Stimulated activated naive CD8-positive, alpha-beta T cell treated with anti-CD3 and anti-CD28 coated beads, Interleukin-15, Interleukin-2, amounts not matched to agents 100 U/mL and 50 U/mL, for 24 hours (primary cell): Measurements from ENCODE around the gene C5AR1.
"Not testable (repeated sequence)": the region's sequence is repeated elsewhere in the genome, so short reads cannot be mapped to it uniquely, and the experiment has no call there.

Experiments
- ATAC-seq: fragments of 150-1000 bp; cut with Tn5 transposase; one replicate; pipeline ENCODE4 v1.10.0; 2021
- DNase-seq: peaks from one replicate; pipeline ENCODE4 v3.0.0; 2021

C5AR1 gene

GRCh38 chr19:47284324-47284899 lies 25.2 kb upstream of the C5AR1 start:
- DNase-seq (peak; percentile 51), ATAC-seq (no peak)

DNA sequence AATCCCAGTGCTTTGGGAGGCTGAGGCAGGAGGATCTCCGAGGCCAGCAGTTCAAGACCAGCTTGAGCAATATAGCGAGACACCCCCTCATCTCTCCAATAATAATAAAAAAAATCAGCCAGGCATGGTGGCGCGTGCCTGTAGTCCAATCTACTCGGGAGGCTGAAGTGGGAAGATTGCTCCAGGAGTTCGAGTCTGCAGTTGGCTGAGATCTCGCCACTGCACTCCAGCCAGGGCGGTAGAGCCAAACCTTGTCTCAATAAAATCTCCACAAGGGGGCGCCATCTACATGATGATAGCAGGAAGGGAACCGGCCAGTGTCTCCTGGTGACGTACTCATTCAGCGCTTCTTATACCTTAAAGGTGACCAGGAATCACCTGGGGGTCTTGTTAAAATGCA lies 13.6 kb upstream of the C5AR1 start:
- ATAC-seq (peak; percentile 89), DNase-seq (peak; percentile 84)

DNA sequence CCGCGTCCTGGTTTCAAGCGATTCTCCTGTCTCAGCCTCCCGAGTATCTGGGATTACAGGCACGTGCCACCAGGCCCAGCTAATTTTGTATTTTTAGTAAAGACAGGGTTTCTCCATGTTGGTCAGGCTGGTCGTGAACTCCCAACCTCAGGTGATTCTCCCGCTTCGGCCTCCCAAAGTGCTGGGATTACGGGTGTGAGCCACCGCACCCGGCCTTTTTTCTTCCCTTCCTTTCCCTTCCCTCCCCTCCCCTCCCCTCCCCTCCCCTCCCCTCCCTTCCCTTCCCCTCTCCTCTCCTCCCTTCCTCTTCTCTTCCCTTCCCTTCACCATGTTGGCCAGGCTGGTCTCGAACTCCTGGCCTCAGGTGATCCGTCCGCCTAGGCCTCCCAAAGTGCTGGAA lies 8.8 kb upstream of the C5AR1 start:
- not testable (repeated sequence) for DNase-seq, ATAC-seq

DNA sequence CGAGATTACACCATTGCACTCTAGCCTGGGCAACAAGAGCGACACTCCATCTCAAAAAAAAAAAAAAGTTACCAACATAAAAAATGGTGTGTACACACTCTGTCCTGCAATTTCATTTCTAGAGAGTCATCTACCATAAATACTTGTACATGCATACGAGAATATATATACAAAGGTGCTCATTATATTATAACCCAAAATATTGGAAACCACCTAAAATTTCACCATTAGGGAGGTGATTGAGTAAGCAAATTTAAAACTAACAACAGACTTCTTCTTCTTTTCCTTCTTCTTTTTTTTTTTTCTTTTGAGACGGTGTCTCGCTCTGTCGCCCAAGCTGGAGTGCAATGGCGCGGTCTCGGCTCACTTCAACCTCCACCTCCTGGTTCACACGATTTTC lies 7.4 kb upstream of the C5AR1 start:
- ATAC-seq (no peak), DNase-seq (no peak)

GRCh38 chr19:47303966-47304365 lies 5.7 kb upstream of the C5AR1 start:
- ATAC-seq = no peak
- no peak for DNase-seq

DNA sequence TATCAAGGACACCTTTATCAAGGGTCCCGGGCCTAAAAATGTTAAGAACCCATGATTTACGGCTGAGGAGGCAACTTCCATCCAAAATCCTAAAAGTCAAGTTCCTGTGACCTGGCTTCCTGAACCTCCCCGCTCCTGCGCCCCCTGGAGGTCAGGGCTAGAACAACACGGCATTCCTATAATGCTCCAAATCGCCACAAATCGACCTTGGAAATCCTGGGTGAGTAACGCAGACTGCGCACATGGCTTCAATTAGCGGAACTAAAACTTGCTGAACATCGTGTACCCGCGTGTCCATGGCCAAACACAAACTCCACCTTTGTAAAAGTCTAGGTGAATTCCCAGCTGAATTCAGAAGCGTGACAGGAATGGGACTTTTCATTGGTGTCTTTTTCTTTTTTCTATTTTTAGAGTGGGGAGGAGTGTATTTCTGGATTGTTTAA lies 4.3 kb upstream of the C5AR1 start:
- ATAC-seq (peak; percentile 32), DNase-seq (peak; percentile 72)

- DNase-seq = no peak
- ATAC-seq = no peak
Observed at GRCh38 chr19:47306303-47306702, 3.4 kb upstream of the C5AR1 start.

DNA sequence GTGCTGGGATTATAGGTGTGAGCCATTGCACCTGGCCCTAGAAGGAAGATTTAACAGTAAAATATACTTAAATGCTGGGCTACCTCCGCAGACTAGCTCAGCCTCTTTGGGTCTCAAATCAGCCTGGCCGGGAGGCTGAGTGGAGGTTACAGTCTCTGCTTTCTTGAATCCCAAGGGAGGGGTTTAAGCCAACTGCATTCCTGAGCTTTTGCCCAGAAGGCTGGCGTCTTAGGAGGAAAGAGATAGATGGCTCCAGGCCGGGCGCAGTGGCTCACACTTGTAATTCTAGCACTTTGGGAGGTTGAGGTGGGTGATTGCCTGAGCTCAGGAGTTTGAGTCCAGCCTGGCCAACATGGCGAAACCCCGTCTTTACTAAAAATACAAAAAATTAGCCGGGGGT lies 623 bp upstream of the C5AR1 start:
- DNase-seq (no peak), ATAC-seq (no peak)

- DNase-seq (no peak), ATAC-seq (no peak)
Observed at GRCh38 chr19:47310323-47310722, 662 bp downstream of the C5AR1 start.

GRCh38 chr19:47310819-47311218 lies 1.2 kb downstream of the C5AR1 start:
- no peak for DNase-seq
- no peak for ATAC-seq

DNA sequence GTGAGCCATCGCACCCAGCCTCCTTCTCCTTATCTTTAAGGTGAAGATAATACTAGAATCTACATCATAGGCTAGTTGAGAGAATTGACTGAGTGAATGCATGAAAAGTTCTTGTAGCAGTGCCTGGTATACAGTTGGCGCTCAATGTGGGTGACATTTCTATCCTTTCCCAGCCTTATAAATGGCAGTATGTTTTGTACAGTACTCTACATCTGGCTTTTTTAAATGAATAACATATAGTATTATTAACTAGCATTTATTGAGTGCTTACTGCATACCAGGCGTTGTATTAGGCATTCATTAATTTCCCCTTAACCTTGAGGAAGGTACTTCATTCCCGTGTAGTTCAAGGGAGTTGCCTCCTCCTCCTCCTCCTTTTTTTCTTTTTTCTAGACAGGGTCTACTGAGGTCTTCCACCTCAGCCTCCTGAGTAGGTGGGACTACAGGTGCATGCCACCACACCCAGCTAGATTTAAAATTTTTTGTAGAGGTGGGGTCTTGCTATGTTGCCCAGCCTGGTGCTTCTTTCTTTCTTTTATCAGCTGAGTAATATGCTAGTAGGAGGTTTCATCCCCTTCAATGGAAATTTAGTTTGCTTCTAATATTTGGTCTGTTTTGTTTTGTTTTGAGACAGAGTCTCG lies 2.8 kb downstream of the C5AR1 start:
- ATAC-seq = no peak
- no peak for DNase-seq

DNA sequence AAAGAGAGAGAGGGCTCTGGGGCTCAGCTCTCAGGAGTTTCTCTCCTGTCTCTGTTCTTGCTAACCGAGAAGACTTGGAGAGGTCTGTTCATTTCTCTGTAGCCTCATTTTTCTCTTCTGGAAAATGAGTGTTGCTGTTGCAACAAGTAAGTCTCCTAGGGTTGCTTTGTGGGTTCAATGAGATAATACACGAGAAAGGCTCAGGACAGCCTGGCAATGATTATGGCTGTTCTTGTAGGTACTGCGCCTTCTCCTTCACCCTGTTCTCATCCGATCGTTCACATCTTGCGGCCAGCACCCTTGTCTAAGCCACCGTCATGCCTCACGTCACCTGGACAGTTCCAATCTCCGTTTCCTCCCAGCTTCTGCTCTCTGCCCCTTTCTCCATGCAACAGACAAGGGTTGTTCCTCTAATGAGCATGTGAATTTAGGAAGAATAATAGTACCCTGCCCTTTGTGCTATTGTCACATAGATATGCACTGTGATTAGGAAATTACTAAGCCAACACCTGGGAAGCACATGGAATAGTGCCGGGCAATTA lies 4.2 kb downstream of the C5AR1 start:
- ATAC-seq (no peak), DNase-seq (no peak)

DNA sequence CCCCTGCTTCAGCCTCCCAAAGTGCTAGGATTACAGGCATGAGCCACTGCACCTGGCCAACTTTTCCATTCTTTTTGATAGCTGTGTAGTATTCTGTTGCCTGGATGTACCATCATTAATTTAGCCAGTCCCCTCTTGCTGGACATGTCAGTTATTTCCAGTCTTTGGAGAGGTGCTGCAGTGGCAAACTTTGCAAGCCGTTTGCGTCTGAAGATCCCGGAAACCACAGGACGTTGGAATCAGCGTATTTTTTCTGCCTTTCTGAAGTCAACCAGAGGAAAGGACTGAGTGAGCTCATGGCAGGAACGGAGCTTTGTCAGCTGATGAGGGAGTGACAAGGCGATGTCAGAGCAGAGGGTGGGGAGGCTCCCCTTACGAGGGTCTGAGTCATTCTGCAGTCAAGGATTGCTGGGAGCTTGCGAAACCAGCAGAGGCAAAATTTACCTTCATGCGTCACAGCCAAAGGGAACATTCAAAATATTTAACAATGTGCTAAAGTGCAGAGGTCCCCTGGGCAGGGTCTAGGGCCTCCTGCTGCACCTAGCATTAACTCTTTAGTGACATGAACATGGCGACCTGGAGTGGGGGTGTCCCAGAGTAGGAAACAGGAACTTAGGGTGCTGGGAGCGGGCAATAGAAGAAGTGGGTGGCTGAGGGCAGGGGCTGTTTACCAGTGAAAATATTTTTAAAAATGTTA lies 5.6 kb downstream of the C5AR1 start:
- ATAC-seq (peak; percentile 86), DNase-seq (peak; percentile 30)

DNA sequence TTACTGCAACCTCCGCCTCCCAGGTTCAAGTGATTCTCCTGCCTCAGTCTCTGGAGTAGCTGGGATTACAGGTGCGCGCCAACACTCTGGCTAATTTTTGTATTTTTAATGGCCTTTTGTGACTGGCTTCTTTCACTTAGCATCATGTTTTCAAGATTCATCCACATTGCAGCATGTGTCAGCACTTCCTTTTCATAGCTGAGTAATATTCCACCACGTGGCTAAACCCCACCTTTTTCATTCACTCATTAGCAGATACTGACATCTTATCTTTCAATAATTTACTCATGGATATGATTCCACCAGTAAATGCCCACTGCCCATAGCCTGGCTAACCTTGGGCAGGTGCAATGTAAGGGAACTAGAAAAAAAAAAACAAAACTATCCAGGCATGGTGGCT lies 6.9 kb downstream of the C5AR1 start:
- DNase-seq (no peak), ATAC-seq (no peak)

GRCh38 chr19:47319923-47320871 lies 10.5 kb downstream of the C5AR1 start:
- DNase-seq (no peak), ATAC-seq (no peak)

GRCh38 chr19:47321630-47322029 lies 12.0 kb downstream of the C5AR1 start:
- no peak for ATAC-seq
- no peak for DNase-seq

GRCh38 chr19:47322058-47322457 lies 12.4 kb downstream of the C5AR1 start:
- DNase-seq = no peak
- ATAC-seq = no peak

GRCh38 chr19:47323409-47323808 lies 13.7 kb downstream of the C5AR1 start:
- DNase-seq (no peak), ATAC-seq (no peak)

GRCh38 chr19:47323872-47324271 lies 14.2 kb downstream of the C5AR1 start:
- no peak for DNase-seq
- ATAC-seq = no peak

DNA sequence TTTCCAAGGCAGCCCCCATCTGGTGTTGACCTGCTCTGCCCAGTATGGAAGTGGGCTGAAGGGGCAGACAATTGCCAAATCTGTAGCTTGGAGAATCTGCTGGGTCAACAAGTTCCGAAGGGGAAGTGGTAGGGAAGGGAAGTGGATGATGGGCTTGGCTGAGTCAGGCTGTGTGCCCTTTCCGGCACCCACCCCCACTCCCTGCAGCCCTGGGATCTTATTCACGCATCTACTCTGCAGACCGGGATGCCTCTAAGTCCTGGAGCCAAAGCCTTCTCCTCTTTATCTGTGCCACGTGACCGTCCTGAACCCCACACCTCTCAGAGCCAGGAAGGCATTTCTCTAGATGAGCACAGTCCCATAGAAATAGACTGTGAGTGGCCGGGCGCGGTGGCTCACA lies 14.8 kb downstream of the C5AR1 start:
- ATAC-seq (no peak), DNase-seq (no peak)

DNA sequence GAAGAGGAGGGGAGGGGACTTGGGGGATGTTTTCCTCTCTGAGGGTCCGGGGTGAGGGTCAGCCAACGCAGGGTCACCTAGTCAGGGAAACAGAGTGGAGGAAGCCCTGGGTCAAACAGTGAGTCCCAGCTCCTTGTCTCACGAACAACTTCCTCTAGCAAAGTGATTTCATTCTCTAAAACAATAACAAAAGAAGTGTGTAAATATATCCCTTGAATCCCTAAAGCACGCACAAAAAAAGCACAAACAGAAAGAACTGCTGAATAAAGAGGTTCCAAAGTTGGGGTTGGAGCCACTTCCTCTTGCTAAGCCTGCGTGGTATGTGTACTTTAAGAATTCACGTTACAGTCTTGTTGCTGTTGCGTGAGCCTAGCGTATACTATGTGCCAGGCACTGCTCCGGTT lies 20.8 kb downstream of the C5AR1 start:
- ATAC-seq (no peak), DNase-seq (no peak)

DNA sequence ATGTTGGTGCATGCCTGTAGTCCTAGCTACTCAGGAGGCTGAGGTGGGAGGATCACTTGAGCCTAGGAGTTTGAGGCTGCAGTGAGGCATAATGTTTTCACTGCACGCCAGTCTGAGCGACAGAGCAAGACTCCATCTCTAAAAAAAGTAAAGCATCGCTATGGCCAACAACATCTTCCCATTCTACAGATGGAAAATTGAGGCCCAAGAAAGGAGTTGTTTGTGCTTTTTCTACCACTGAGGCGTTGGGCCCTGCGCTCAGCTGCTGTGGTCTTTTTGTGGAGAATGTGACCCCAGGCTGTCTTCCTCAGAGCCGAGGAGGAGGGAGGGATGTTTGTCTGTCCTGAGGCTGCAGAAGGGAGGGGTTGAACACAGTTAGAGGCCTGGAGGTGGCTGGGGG lies 21.8 kb downstream of the C5AR1 start:
- DNase-seq (no peak), ATAC-seq (no peak)
